Measurements from ENCODE around the gene CERT1.

DNA sequence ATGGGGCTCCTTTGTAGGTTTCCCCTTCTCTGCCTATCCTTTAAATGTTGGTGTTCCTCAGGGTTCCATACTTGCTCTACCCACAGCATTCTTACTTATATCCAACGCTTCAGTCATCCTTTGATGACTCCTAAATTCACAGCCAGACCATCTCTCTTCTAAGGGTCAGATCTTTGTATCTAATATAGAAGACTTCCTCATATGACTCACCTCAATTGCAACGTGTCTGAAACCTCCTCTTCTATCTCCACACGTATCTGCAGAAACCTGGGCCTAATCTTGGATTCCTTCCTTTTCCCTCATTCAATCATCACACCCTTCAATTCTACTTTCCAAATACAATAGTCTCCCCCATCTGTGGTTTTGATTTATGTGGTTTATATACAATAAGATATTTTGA is 106.1 kb downstream of the CERT1 start:
- TF ChIP-seq, protein P1, sequence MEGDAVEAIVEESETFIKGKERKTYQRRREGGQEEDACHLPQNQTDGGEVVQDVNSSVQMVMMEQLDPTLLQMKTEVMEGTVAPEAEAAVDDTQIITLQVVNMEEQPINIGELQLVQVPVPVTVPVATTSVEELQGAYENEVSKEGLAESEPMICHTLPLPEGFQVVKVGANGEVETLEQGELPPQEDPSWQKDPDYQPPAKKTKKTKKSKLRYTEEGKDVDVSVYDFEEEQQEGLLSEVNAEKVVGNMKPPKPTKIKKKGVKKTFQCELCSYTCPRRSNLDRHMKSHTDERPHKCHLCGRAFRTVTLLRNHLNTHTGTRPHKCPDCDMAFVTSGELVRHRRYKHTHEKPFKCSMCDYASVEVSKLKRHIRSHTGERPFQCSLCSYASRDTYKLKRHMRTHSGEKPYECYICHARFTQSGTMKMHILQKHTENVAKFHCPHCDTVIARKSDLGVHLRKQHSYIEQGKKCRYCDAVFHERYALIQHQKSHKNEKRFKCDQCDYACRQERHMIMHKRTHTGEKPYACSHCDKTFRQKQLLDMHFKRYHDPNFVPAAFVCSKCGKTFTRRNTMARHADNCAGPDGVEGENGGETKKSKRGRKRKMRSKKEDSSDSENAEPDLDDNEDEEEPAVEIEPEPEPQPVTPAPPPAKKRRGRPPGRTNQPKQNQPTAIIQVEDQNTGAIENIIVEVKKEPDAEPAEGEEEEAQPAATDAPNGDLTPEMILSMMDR (IDR thresholded peaks at IDR 0.05; ENCODE audit: borderline replicate concordance, extremely low read depth, low read length, poor library complexity, severe bottlenecking) = no peak
- TF ChIP-seq EZH2 (IDR thresholded peaks at IDR 0.05; ENCODE audit: borderline replicate concordance, low read depth, low read length, severe bottlenecking) = no peak

Data from DND-41 (cell line).